T-helper 2 cell treated with Interferon-gamma antibody and Interleukin-4, amounts not matched to agents 5 μg/mL and 100 μg/mL, for 36 hours (primary cell): Measurements from ENCODE around the gene MRI1.

ENCODE experiments used
- DNase-seq: peaks from one replicate; pipeline ENCODE4 v3.0.0; 2021; ENCODE audit warnings: low spot score
- H3K27ac Mint-ChIP-seq: one replicate; pipeline ENCODE4 v1.8.0; 2021; ENCODE audit warnings: mild to moderate bottlenecking, mixed read lengths
- H3K27me3 Mint-ChIP-seq: one replicate; pipeline ENCODE4 v1.8.0; 2021; ENCODE audit warnings: low read depth, mixed read lengths
- H3K36me3 Mint-ChIP-seq: one replicate; pipeline ENCODE4 v1.8.0; 2021; ENCODE audit warnings: low read depth, mixed read lengths
- H3K4me1 Mint-ChIP-seq: one replicate; pipeline ENCODE4 v1.8.0; 2021; ENCODE audit warnings: low read depth, mixed read lengths
- H3K4me3 Mint-ChIP-seq: one replicate; pipeline ENCODE4 v1.8.0; 2022; ENCODE audit warnings: mild to moderate bottlenecking, moderate library complexity, mixed read lengths
- H3K9me3 Mint-ChIP-seq: one replicate; pipeline ENCODE4 v1.8.0; 2021; ENCODE audit warnings: mixed read lengths

The MRI1 gene

DNA sequence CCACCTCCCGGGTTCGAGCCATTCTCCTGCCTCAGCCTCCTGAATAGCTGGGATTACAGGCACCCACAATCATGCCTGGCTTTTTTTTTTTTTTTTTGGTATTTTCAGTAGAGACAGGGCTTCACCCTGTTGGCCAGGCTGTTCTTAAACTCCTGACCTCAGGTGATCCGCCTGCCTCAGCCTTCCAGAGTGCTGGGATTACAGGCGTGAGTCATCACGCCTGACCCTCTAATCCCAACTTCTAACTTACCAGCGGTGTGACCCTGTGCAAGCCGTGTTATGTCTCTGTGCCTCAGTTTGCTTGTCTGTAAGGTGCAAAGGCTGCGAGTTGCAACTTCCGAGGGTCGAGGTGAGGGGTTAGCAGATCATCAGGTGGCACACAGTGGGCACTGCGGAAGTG lies 48.2 kb downstream of the MRI1 start:
- H3K36me3 Mint-ChIP-seq = peaks cover 5% of the 10 kb centered on the region
- H3K27ac Mint-ChIP-seq = no peak overlapping the region
- H3K9me3 Mint-ChIP-seq = no peaks in the 10 kb centered on the region
- H3K27me3 Mint-ChIP-seq = no peaks in the 10 kb centered on the region
- DNase-seq = no peak
- H3K4me1 Mint-ChIP-seq = peaks cover 3% of the 10 kb centered on the region
- H3K4me3 Mint-ChIP-seq = no peak overlapping the region

GRCh38 chr19:13813147-13813546 lies 48.8 kb downstream of the MRI1 start:
- no peak for DNase-seq
- H3K27ac Mint-ChIP-seq = no peak overlapping the region
- peaks cover 5% of the 10 kb centered on the region for H3K36me3 Mint-ChIP-seq
- H3K4me1 Mint-ChIP-seq = peaks cover 3% of the 10 kb centered on the region
- no peaks in the 10 kb centered on the region for H3K9me3 Mint-ChIP-seq
- H3K27me3 Mint-ChIP-seq = no peaks in the 10 kb centered on the region
- no peak overlapping the region for H3K4me3 Mint-ChIP-seq

GRCh38 chr19:13814550-13814949 lies 50.2 kb downstream of the MRI1 start:
- Mint-ChIP-seq H3K4me1 (peaks cover 5% of the 10 kb centered on the region), H3K9me3 (no peaks in the 10 kb centered on the region), H3K36me3 (peaks cover 5% of the 10 kb centered on the region), H3K27me3 (no peaks in the 10 kb centered on the region), H3K4me3 (no peak overlapping the region), H3K27ac (no peak overlapping the region)
- no peak for DNase-seq

DNA sequence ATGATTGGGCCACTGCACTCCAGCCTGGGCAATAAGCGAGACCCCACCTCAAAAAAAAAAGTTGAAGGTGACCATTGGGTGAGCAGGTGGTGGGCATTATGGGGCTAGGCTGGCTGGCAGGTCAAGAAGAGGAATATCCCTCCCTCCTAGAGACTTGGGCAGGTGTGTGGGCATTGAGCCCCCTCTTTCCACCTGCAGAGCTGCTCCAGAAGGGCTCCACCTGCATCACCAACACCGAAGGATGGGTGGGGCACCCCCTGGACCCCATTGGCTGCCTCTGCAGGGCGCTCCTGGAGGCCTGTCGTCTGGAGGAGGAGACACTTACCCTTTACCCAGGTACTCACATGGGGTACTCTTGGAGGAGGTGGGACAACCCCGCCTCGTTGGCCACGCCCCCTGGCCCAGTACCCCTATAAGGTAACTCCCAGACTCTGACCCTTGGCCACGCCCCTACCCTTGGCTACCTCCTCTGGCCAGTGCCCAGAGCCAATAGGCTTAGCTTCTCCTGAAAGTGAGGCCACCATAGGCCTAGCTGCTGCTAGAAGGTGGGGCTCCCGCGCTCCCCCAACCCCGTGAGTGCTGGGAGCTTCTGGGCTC lies 52.8 kb downstream of the MRI1 start:
- H3K27me3 Mint-ChIP-seq = no peaks in the 10 kb centered on the region
- peaks cover 5% of the 10 kb centered on the region for H3K4me1 Mint-ChIP-seq
- H3K4me3 Mint-ChIP-seq = no peak overlapping the region
- H3K9me3 Mint-ChIP-seq = no peaks in the 10 kb centered on the region
- H3K36me3 Mint-ChIP-seq = peaks cover 5% of the 10 kb centered on the region
- no peak for DNase-seq
- H3K27ac Mint-ChIP-seq = no peak overlapping the region

GRCh38 chr19:13817615-13818371 lies 53.5 kb downstream of the MRI1 start:
- Mint-ChIP-seq H3K27me3 (no peaks in the 10 kb centered on the region), H3K36me3 (peaks cover 5% of the 10 kb centered on the region), H3K9me3 (no peaks in the 10 kb centered on the region), H3K4me3 (peak overlapping the region; percentile 24), H3K27ac (peak overlapping the region; percentile 52), H3K4me1 (peaks cover 5% of the 10 kb centered on the region)
- DNase-seq = no peak

GRCh38 chr19:13819238-13819637 lies 54.9 kb downstream of the MRI1 start:
- no peak overlapping the region for H3K4me3 Mint-ChIP-seq
- no peak for DNase-seq
- no peak overlapping the region for H3K27ac Mint-ChIP-seq
- H3K9me3 Mint-ChIP-seq = no peaks in the 10 kb centered on the region
- peaks cover 5% of the 10 kb centered on the region for H3K4me1 Mint-ChIP-seq
- no peaks in the 10 kb centered on the region for H3K27me3 Mint-ChIP-seq
- peaks cover 4% of the 10 kb centered on the region for H3K36me3 Mint-ChIP-seq

GRCh38 chr19:13821292-13821691 lies 57.0 kb downstream of the MRI1 start:
- Mint-ChIP-seq H3K4me1 (peaks cover 5% of the 10 kb centered on the region), H3K27me3 (no peaks in the 10 kb centered on the region), H3K36me3 (peaks cover 8% of the 10 kb centered on the region)

GRCh38 chr19:13823256-13823655 lies 58.9 kb downstream of the MRI1 start:
- no peaks in the 10 kb centered on the region for H3K27me3 Mint-ChIP-seq
- peak overlapping the region; percentile 22 for H3K27ac Mint-ChIP-seq
- H3K9me3 Mint-ChIP-seq = no peaks in the 10 kb centered on the region
- peaks cover 2% of the 10 kb centered on the region for H3K4me1 Mint-ChIP-seq
- DNase-seq = no peak
- H3K4me3 Mint-ChIP-seq = no peak overlapping the region
- peaks cover 8% of the 10 kb centered on the region for H3K36me3 Mint-ChIP-seq

More at GRCh38 chr19:13821292-13821691, 57.0 kb downstream of the MRI1 start:
- H3K4me3 Mint-ChIP-seq = no peak overlapping the region
- DNase-seq = no peak
- no peaks in the 10 kb centered on the region for H3K9me3 Mint-ChIP-seq
- no peak overlapping the region for H3K27ac Mint-ChIP-seq
